CD14-positive monocyte (primary cell): ENCODE measurements around the gene GPRC5C. TPM values are rescaled to one million over a fixed set of nuclear protein-coding genes. Genes with fewer than 3 reads are reported as not detected.

Source experiments
- DNase-seq, 3 donors: peaks; one replicate each; pipeline ENCODE4 v3.0.0-alpha.2; 2011 to 2022
- H2AFZ ChIP-seq: 2 replicates; pipeline ENCODE4 v1.6.0; 2012; ENCODE audit warnings: mild to moderate bottlenecking, low read depth, low read length, inconsistent platforms; ENCODE audit not compliant: insufficient read depth, poor library complexity, severe bottlenecking
- H3K27ac ChIP-seq, 2 donors: 1 replicate in 1 of 2; 2 replicates in 1 of 2; pipeline ENCODE4 v1.5.1; 2012 to 2013; ENCODE audit warnings: low read length in 2 of 2, control low read depth in 1 of 2, inconsistent platforms in 1 of 2, low read depth in 1 of 2, mild to moderate bottlenecking in 1 of 2
- H3K27me3 ChIP-seq, 2 donors: one replicate each; pipeline versions ENCODE4 v1.6.0 to v1.6.1; 2011 to 2013; ENCODE audit warnings: low read length in 2 of 2; ENCODE audit not compliant: control insufficient read depth in 2 of 2, insufficient read depth in 2 of 2
- H3K36me3 ChIP-seq, 2 donors: replicated peaks in 1 of 2; 1 replicate in 1 of 2; 2 replicates in 1 of 2; pipeline versions ENCODE4 v1.5.1 to v1.6.1; 2012 to 2013; ENCODE audit warnings: low read length in 2 of 2, control low read depth in 1 of 2, inconsistent platforms in 1 of 2, mild to moderate bottlenecking in 1 of 2; ENCODE audit not compliant: insufficient read depth in 2 of 2, control insufficient read depth in 1 of 2
- H3K4me1 ChIP-seq, 2 donors: 1 replicate in 1 of 2; 2 replicates in 1 of 2; pipeline versions ENCODE4 v1.5.1 to v1.6.1; 2012 to 2013; ENCODE audit warnings: low read length in 2 of 2, control low read depth in 1 of 2, inconsistent platforms in 1 of 2, mild to moderate bottlenecking in 1 of 2, moderate library complexity in 1 of 2; ENCODE audit not compliant: insufficient read depth in 2 of 2, control insufficient read depth in 1 of 2
- H3K4me2 ChIP-seq: replicated peaks from 2 replicates; pipeline ENCODE3; 2012; ENCODE audit warnings: low read length, moderate library complexity, mild to moderate bottlenecking; ENCODE audit not compliant: poor library complexity, severe bottlenecking; ENCODE audit errors: extremely low read depth
- H3K4me3 ChIP-seq, 3 experiments: fragments of 200-600 bp in 1 of 3; sonication (generic) in 1 of 3; replicated peaks in 1 of 3; 1 replicate in 2 of 3; 2 replicates in 1 of 3; pipeline ENCODE4 v1.5.1; 2011 to 2013; ENCODE audit warnings: low read length in 3 of 3, mild to moderate bottlenecking in 3 of 3, control low read depth in 2 of 3, low read depth in 2 of 3, inconsistent platforms in 1 of 3, moderate library complexity in 1 of 3
- H3K79me2 ChIP-seq: 2 replicates; pipeline ENCODE4 v1.6.0; 2012; ENCODE audit warnings: mild to moderate bottlenecking, control low read depth, inconsistent platforms, low read length, moderate library complexity; ENCODE audit not compliant: insufficient read depth
- H3K9ac ChIP-seq: 2 replicates; pipeline ENCODE4 v1.6.0; 2017; ENCODE audit warnings: low read length, mild to moderate bottlenecking; ENCODE audit not compliant: insufficient read depth, poor library complexity, severe bottlenecking
- H3K9me3 ChIP-seq, 2 donors: replicated peaks in 1 of 2; 1 replicate in 1 of 2; 2 replicates in 1 of 2; pipeline versions ENCODE4 v1.5.1 to v1.6.1; 2012 to 2013; ENCODE audit warnings: low read length in 2 of 2, control low read depth in 1 of 2; ENCODE audit not compliant: control insufficient read depth in 1 of 2, insufficient read depth in 1 of 2
- H4K20me1 ChIP-seq: 2 replicates; pipeline ENCODE4 v1.6.0; 2012; ENCODE audit warnings: mild to moderate bottlenecking, low read length, control low read depth, moderate library complexity; ENCODE audit not compliant: insufficient read depth
- H3K27ac Mint-ChIP-seq, 7 donors: one replicate each; pipeline ENCODE4 v1.8.0; 2020; ENCODE audit warnings: mild to moderate bottlenecking in 7 of 7, mixed read lengths in 7 of 7, moderate library complexity in 6 of 7, inconsistent platforms in 2 of 7
- H3K27me3 Mint-ChIP-seq, 3 donors: one replicate each; pipeline ENCODE4 v1.8.0; 2021 to 2022; ENCODE audit warnings: low read depth in 3 of 3, mild to moderate bottlenecking in 3 of 3, mixed read lengths in 3 of 3, moderate library complexity in 3 of 3, inconsistent platforms in 1 of 3
- H3K36me3 Mint-ChIP-seq, 2 donors: one replicate each; pipeline ENCODE4 v1.8.0; 2020; ENCODE audit warnings: mixed read lengths in 2 of 2, inconsistent platforms in 1 of 2, mild to moderate bottlenecking in 1 of 2
- H3K4me1 Mint-ChIP-seq: one replicate; pipeline ENCODE4 v1.8.0; 2020; ENCODE audit warnings: mild to moderate bottlenecking, mixed read lengths
- H3K4me3 Mint-ChIP-seq, 2 donors: one replicate each; pipeline ENCODE4 v1.8.0; 2020; ENCODE audit warnings: mild to moderate bottlenecking in 2 of 2, mixed read lengths in 2 of 2, moderate library complexity in 1 of 2
- H3K9me3 Mint-ChIP-seq, 7 donors: one replicate each; pipeline ENCODE4 v1.8.0; 2020 to 2022; ENCODE audit warnings: mixed read lengths in 7 of 7, mild to moderate bottlenecking in 6 of 7, moderate library complexity in 6 of 7, inconsistent platforms in 2 of 7
- WGBS: methylation state at CpG from one replicate; pipeline ENCODE4 v1.1.5; 2013; ENCODE audit warnings: missing lambda C conversion rate; ENCODE audit not compliant: insufficient coverage; 5-methylcytosine and 5-hydroxymethylcytosine counted together
- intact Hi-C, 2 donors: fragments of 100-400 bp; cut with micrococcal nuclease; formaldehyde crosslinking; loops; one replicate each; pipeline versions ENCODE4 v1.15.0 to v1.15.1; 2023
- polyA plus RNA-seq, 3 donors: library from polyadenylated mRNA; depleted of rRNA in 1 of 3; unstranded in 2 of 3; stranded (reverse) in 1 of 3; fragments of 300-500 nt in 2 of 3; fragments of >200 nt in 1 of 3; fragmentation: Illumina TruSeq in 2 of 3; gene quantifications; 1 replicate in 2 of 3; 2 replicates in 1 of 3; pipeline ENCODE4 v1.2.3, GENCODE V29; 2012 to 2021
- small RNA-seq: library from RNA; depleted of rRNA; stranded (forward); fragments of <200 nt; gene quantifications from one replicate; pipeline ENCODE3, GENCODE V24; 2012; ENCODE audit warnings: low read depth; ENCODE audit not compliant: insufficient read length
- TF ChIP-seq, protein P1 (sequence below): fragments of 200-600 bp; IDR thresholded peaks from one replicate; pipeline ENCODE4 v1.8.0; 2022; ENCODE audit warnings: antibody characterized with exemption, mild to moderate bottlenecking

GPRC5C gene
- polyA plus RNA-seq, 3 donors, result 0.47 to 3.3 (median 1.9) TPM

DNA sequence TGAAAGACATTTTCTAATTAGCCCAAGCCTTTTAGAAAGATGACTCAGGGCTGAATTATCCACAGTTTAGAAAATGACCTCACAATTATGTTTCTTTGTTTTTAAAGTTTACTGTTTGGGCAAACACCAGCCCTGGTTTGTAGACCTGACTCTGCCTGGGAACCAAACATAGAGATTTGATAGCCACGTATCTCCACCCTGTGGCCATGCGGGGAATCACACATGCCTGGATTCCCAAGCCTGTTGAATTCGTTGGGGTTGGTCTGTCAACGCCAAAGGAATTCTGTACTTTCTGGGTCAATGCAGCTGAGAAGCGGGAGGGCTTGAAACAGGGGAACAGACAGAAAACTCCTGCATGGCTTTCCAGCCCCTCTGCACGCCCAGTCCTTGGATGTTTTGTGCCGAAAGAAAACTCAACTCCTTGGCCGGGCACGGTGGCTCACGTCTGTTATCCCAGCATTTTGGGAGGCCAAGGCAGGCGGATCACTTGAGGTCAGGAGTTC is 61.5 kb downstream of the GPRC5C start:
- peak overlapping the region in 1 of 7 donors; percentile 67 for H3K27ac Mint-ChIP-seq
- no peak overlapping the region for H3K4me2 ChIP-seq
- TF ChIP-seq, protein P1, sequence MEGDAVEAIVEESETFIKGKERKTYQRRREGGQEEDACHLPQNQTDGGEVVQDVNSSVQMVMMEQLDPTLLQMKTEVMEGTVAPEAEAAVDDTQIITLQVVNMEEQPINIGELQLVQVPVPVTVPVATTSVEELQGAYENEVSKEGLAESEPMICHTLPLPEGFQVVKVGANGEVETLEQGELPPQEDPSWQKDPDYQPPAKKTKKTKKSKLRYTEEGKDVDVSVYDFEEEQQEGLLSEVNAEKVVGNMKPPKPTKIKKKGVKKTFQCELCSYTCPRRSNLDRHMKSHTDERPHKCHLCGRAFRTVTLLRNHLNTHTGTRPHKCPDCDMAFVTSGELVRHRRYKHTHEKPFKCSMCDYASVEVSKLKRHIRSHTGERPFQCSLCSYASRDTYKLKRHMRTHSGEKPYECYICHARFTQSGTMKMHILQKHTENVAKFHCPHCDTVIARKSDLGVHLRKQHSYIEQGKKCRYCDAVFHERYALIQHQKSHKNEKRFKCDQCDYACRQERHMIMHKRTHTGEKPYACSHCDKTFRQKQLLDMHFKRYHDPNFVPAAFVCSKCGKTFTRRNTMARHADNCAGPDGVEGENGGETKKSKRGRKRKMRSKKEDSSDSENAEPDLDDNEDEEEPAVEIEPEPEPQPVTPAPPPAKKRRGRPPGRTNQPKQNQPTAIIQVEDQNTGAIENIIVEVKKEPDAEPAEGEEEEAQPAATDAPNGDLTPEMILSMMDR, result peak; percentile 91
- peak; percentile 67 to 79 (median 79) for DNase-seq
- H3K4me1 Mint-ChIP-seq, result peaks cover 41% of the 10 kb centered on the region
- H2AFZ ChIP-seq, result no peak overlapping the region
- peaks cover 16 to 21% of the 10 kb centered on the region in 2 donors for H3K36me3 Mint-ChIP-seq
- peaks cover 0 to under 1% of the 10 kb centered on the region in 2 donors for H3K36me3 ChIP-seq
- no peak overlapping the region for H3K27ac ChIP-seq
- 47% methylated on average over 9 of the region's 11 CpGs for WGBS
- no peak overlapping the region for H3K9ac ChIP-seq
- H3K4me3 ChIP-seq, result no peak overlapping the region
- no peaks in the 10 kb centered on the region for H3K27me3 ChIP-seq
- intact Hi-C loops, result loop anchor here (2.0 to 5.0 kb wide), 5 partner anchors 27 to 116 kb away; partner anchors contain the start of genes CD300A (in 1 of the 2) and CD300LB (in 1 of the 2)
- peaks cover 28 to 44% of the 10 kb centered on the region in 2 donors for H3K4me1 ChIP-seq
- no peaks in the 10 kb centered on the region for H3K9me3 ChIP-seq
- H3K9me3 Mint-ChIP-seq, result peaks cover 0 to 3% (median 0%) of the 10 kb centered on the region in 7 donors
- no peaks in the 10 kb centered on the region for H4K20me1 ChIP-seq
- H3K4me3 Mint-ChIP-seq, result no peak overlapping the region
- H3K79me2 ChIP-seq, result no peaks in the 10 kb centered on the region
- H3K27me3 Mint-ChIP-seq, result peaks cover 0 to 5% (median 1%) of the 10 kb centered on the region in 3 donors

Small RNA genes lying within 50 kb of the gene (small RNA-seq; reads per million reads assigned to genes)
- not detected for gene RNA5SP448

Other genes starting within 250 kb of the GPRC5C start
- 1,000 to 10,000 TPM in 1 of 3 donors, 100 to 1,000 TPM in 2; 379 to 1,070 (median 919) TPM for gene RPL38, start 228.4 kb upstream of the GPRC5C start, polyA plus RNA-seq
- 10 to 100 TPM; 12.3 to 57.4 (median 18.7) TPM for gene TTYH2, start 218.5 kb upstream of the GPRC5C start, polyA plus RNA-seq
- gene DNAI2, start 157.9 kb upstream of the GPRC5C start, polyA plus RNA-seq, result under 1 TPM in 1 of 3 donors, not detected in 2; 0.07 TPM
- gene KIF19, start 105.9 kb upstream of the GPRC5C start, polyA plus RNA-seq, result not detected
- gene BTBD17, start 70.2 kb upstream of the GPRC5C start, polyA plus RNA-seq, result not detected
- not detected for gene GPR142, start 64.6 kb upstream of the GPRC5C start, polyA plus RNA-seq
- 100 to 1,000 TPM; 173 to 222 (median 212) TPM for gene CD300A, start 34.5 kb downstream of the GPRC5C start, polyA plus RNA-seq
- 100 to 1,000 TPM in 1 of 3 donors, 10 to 100 TPM in 2; 88.0 to 102 (median 92.9) TPM for gene CD300LB, start 99.4 kb downstream of the GPRC5C start, polyA plus RNA-seq
- 100 to 1,000 TPM in 1 of 3 donors, 10 to 100 TPM in 2; 68.3 to 141 (median 93.1) TPM for gene CD300C, start 114.0 kb downstream of the GPRC5C start, polyA plus RNA-seq
- gene CD300H, start 135.4 kb downstream of the GPRC5C start, polyA plus RNA-seq, result 100 to 1,000 TPM in 1 of 3 donors, 10 to 100 TPM in 2; 57.9 to 148 (median 84.7) TPM
- under 1 TPM; 0.33 to 0.50 (median 0.41) TPM for gene CD300LD, start 160.2 kb downstream of the GPRC5C start, polyA plus RNA-seq
- 100 to 1,000 TPM in 2 of 3 donors, 10 to 100 TPM in 1; 65.0 to 228 (median 122) TPM for gene CD300E, start 191.7 kb downstream of the GPRC5C start, polyA plus RNA-seq